ENCODE results near the gene AMACR. TPM values are rescaled to one million over a fixed set of nuclear protein-coding genes. Genes with fewer than 3 reads are reported as not detected.

Gene AMACR
- total and polyA plus RNA-seq, 2 of the 8 experiments (the other 6 are each of a cell fraction or from before 2014, with no cell fraction given) = 9.1 to 12.6 TPM

DNA sequence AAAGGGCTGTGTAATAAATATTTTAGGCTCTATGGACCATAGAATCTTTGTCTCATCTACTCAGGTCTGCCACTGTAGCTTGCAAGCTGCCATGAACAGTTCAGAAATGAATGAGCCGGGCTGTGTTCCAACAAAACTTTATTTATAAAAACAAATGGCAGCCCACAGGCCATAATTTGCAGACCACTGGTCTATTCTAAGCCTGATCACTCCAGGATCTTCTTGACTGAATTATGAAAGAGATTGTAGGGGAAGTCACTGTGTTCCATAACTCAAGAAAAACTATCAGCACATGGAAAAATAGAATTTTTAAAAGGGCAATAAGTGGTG lies 46.5 kb upstream of the AMACR start:
- Histone ChIP-seq H3K56ac (replicated peaks; ENCODE audit: insufficient read length, low read depth, low read length) (no peak overlapping the region), H3K14ac (ENCODE audit: insufficient read length) (no peak overlapping the region), H3K4me2 (ENCODE audit: insufficient read depth in 1 of 2, low read depth in 2 of 2, low read length in 2 of 2) (no peak overlapping the region), H2BK120ac (replicated peaks; ENCODE audit: low read depth, low read length) (no peak overlapping the region), H3K27me3 (replicated peaks in 1 of 4; ENCODE audit: control insufficient read depth in 3 of 4, extremely low read depth in 1 of 4, insufficient read depth in 3 of 4, low read length in 3 of 4) (no peaks in the 10 kb centered on the region), H2BK20ac (ENCODE audit: low read length) (no peak overlapping the region), H2BK12ac (ENCODE audit: low read depth, low read length) (no peak overlapping the region), H4K20me1 (replicated peaks in 1 of 2; ENCODE audit: control insufficient read depth in 1 of 2, insufficient read depth in 2 of 2, low read length in 2 of 2) (no peaks in the 10 kb centered on the region), H4K5ac (ENCODE audit: insufficient read length, low read depth, low read length) (no peak overlapping the region), H3K9ac (replicated peaks in 1 of 4; ENCODE audit: extremely low read depth in 1 of 4, low read depth in 3 of 4, low read length in 3 of 4) (no peak overlapping the region), H3K4me1 (replicated peaks in 1 of 4; ENCODE audit: control insufficient read depth in 3 of 4, insufficient read depth in 4 of 4, low read length in 3 of 4) (no peaks in the 10 kb centered on the region), H3K79me1 (ENCODE audit: low read depth, low read length) (no peaks in the 10 kb centered on the region), H2BK15ac (ENCODE audit: low read length) (no peak overlapping the region), H3K4ac (replicated peaks; ENCODE audit: insufficient read length, low read depth, low read length) (no peak overlapping the region), H4K8ac (ENCODE audit: extremely low read depth, insufficient read depth, low read length) (no peak overlapping the region), H4K91ac (replicated peaks; ENCODE audit: insufficient read length, low read length) (no peak overlapping the region), H3K27ac (ENCODE audit: low read depth, low read length) (no peak overlapping the region), H2AK5ac (ENCODE audit: low read depth, low read length) (no peak overlapping the region), H2BK5ac (ENCODE audit: low read depth, low read length) (no peak overlapping the region), H3K79me2 (ENCODE audit: control insufficient read depth in 1 of 2, insufficient read depth in 2 of 2, low read length in 2 of 2) (no peaks in the 10 kb centered on the region), H3K4me3 (ENCODE audit: extremely low read depth in 1 of 4, insufficient read depth in 2 of 4, low read depth in 3 of 4, low read length in 4 of 4) (no peak overlapping the region), H3K23ac (ENCODE audit: insufficient read length) (no peak overlapping the region), H3K18ac (ENCODE audit: extremely low read depth, low read length) (no peak overlapping the region), H3K23me2 (ENCODE audit: low read depth, low read length) (no peaks in the 10 kb centered on the region), H3K9me3 (ENCODE audit: insufficient read depth in 2 of 2, low read depth in 1 of 2, low read length in 1 of 2) (no peaks in the 10 kb centered on the region), H2AFZ (ENCODE audit: low read length) (no peak overlapping the region), H3K36me3 (ENCODE audit: control insufficient read depth in 2 of 4, insufficient read depth in 4 of 4, low read length in 3 of 4) (no peaks in the 10 kb centered on the region; a peak in 1 of 8 replicates)
- FAIRE-seq (no peak), DNase-seq (ENCODE audit: low read depth in 1 of 2, low spot score in 2 of 2) (no peak)
- TF ChIP-seq KDM4A (IDR thresholded peaks at IDR 0.05; ENCODE audit: low read depth, low read length, severe bottlenecking) (no peak), KDM1A (IDR thresholded peaks at IDR 0.05; ENCODE audit: borderline replicate concordance, low read length) (no peak), NANOG (IDR thresholded peaks at IDR 0.05; ENCODE audit: insufficient read depth, low read depth, low read length, poor library complexity, severe bottlenecking) (no peak), GABPA (IDR thresholded peaks at IDR 0.05; ENCODE audit: borderline replicate concordance, insufficient read depth, low read length) (no peak), YY1 (IDR thresholded peaks at IDR 0.05; ENCODE audit: low read depth, low read length) (no peak)
- ChIA-PET POLR2A (ENCODE audit: partially characterized antibody) (no interaction called here), CTCF (ENCODE audit: partially characterized antibody) (interaction anchor here (1.8 kb wide), 1 partner anchor 12 kb away, joined by 4 read pairs; the partner anchor contains the start of gene C1QTNF3)
- WGBS, 2 experiments (ENCODE audit: extremely low coverage in 1 of 2, insufficient coverage in 1 of 2, insufficient read length in 1 of 2, insufficient replicate concordance in 2 of 2, low coverage in 1 of 2, low lambda C conversion rate in 2 of 2, missing lambda C conversion rate in 1 of 2) = 95% methylated on average over 1 of the region's 1 CpG; no CpG with 5 or more reads in 1 of the 2 experiments

Data from H1 (cell line).